ENCODE results near the gene CNOT2.

- TF ChIP-seq POLR2A (IDR thresholded peaks at IDR 0.05) (no peak), CTCF (IDR thresholded peaks at IDR 0.05) (no peak)
These were observed 3.3 kb downstream of the CNOT2 start for GRCh38 chr12:70246580-70246979.
